GM23338 (cell line): ENCODE results near the gene RFWD3.

Experiments
- CREB1 ChIP-seq: fragments of 250-450 bp; sonication (Bioruptor Pico); IDR thresholded peaks from 2 replicates; pipeline ENCODE4 v1.5.0; 2020; ENCODE audit warnings: low read depth, mild to moderate bottlenecking, moderate library complexity
- CTCF ChIP-seq, 2 experiments: fragments of 200-600 bp in 1 of 2; sonication (generic) in 1 of 2; conservative IDR thresholded peaks; 2 replicates each; pipeline versions ENCODE4 v1.5.1 to v1.6.1; 2016 to 2017; ENCODE audit warnings: antibody characterized with exemption in 2 of 2, low read depth in 2 of 2, mild to moderate bottlenecking in 2 of 2, moderate library complexity in 1 of 2
- EZH2 ChIP-seq: fragments of 200-600 bp; sonication (generic); IDR thresholded peaks from one replicate; pipeline ENCODE4 v1.8.0; 2017; ENCODE audit warnings: antibody characterized with exemption, mild to moderate bottlenecking, low read depth; ENCODE audit not compliant: unreplicated experiment
- EZH2phosphoT487 ChIP-seq: fragments of 200-600 bp; sonication (generic); IDR thresholded peaks from one replicate; pipeline ENCODE4 v1.8.1; 2018; ENCODE audit warnings: antibody characterized with exemption; ENCODE audit not compliant: unreplicated experiment
- POLR2AphosphoS5 ChIP-seq: IDR thresholded peaks from 2 replicates; pipeline ENCODE4 v1.6.1; 2016; ENCODE audit warnings: antibody characterized with exemption, low read depth
- REST ChIP-seq: IDR thresholded peaks from one replicate; pipeline ENCODE4 v1.6.1; 2018; ENCODE audit warnings: antibody characterized with exemption; ENCODE audit not compliant: unreplicated experiment
- STAT1 ChIP-seq: IDR thresholded peaks from one replicate; pipeline ENCODE4 v1.6.1; 2016; ENCODE audit warnings: antibody characterized with exemption; ENCODE audit not compliant: unreplicated experiment
- ZNF114 ChIP-seq: fragments of 250-450 bp; sonication (Bioruptor Pico); IDR thresholded peaks from 2 replicates; pipeline ENCODE4 v1.5.0; 2020; ENCODE audit warnings: mild to moderate bottlenecking, moderate library complexity
- ZNF462 ChIP-seq: fragments of 250-450 bp; sonication (Bioruptor Pico); IDR thresholded peaks from 2 replicates; pipeline ENCODE4 v1.5.0; 2020; ENCODE audit warnings: mild to moderate bottlenecking, moderate library complexity

GRCh38 chr16:74578838-74579237, 87.8 kb downstream of the RFWD3 start:
- TF ChIP-seq POLR2AphosphoS5 (no peak), EZH2phosphoT487 (no peak), EZH2 (no peak), CTCF (conservative IDR thresholded peaks at IDR 0.05; ENCODE audit: low read depth in 2 of 2) (no peak), REST (no peak), ZNF114 (CRISPR knock-in tag) (no peak), ZNF462 (CRISPR knock-in tag) (no peak), STAT1 (no peak), CREB1 (no peak)
